Epithelial cell of proximal tubule (primary cell): ENCODE measurements around the gene IDI1. TPM values are rescaled to one million over a fixed set of nuclear protein-coding genes. Genes with fewer than 3 reads are reported as not detected.
"Not testable (repeated sequence)": the region's sequence is repeated elsewhere in the genome, so short reads cannot be mapped to it uniquely, and the experiment has no call there.

Source experiments
- DNase-seq: peaks from one replicate; pipeline ENCODE4 v3.0.0-alpha.2; 2011; ENCODE audit warnings: low read depth
- H3K4me3 ChIP-seq: 2 replicates; pipeline ENCODE4 v1.5.1; 2011; ENCODE audit warnings: low read depth, mild to moderate bottlenecking, low read length
- total RNA-seq: library from RNA; depleted of rRNA; stranded (reverse); fragments of >200 nt; gene quantifications from 2 replicates; pipeline ENCODE4 v1.2.3, GENCODE V29; 2015
- TF ChIP-seq, protein P1 (sequence below): conservative IDR thresholded peaks from 2 replicates; pipeline ENCODE4 v1.5.1; 2012; ENCODE audit warnings: low read depth, mild to moderate bottlenecking, low read length

IDI1 gene
- total RNA-seq, 1 donor from 2014 or later, result 40.7 TPM

DNA sequence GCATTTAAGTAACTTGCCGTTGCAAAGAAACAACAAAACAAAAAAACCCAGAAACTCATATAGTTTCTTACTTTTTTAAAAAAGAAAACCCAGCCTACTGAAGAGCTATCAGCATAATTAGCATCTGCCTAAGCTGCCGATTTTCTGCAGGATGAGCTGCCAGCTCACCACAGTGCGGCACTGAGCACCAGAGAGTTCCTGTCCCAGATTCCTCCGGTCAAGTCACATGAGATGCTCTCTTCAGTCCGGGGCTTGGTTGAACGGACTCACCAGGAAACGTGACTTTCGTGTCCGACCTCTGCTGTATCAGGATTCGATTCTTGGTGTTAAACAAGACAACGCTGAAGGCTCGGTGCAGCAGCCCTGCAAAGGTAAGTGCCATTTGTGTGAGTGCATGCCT, 26.5 kb downstream of the IDI1 start:
- TF ChIP-seq, protein P1, sequence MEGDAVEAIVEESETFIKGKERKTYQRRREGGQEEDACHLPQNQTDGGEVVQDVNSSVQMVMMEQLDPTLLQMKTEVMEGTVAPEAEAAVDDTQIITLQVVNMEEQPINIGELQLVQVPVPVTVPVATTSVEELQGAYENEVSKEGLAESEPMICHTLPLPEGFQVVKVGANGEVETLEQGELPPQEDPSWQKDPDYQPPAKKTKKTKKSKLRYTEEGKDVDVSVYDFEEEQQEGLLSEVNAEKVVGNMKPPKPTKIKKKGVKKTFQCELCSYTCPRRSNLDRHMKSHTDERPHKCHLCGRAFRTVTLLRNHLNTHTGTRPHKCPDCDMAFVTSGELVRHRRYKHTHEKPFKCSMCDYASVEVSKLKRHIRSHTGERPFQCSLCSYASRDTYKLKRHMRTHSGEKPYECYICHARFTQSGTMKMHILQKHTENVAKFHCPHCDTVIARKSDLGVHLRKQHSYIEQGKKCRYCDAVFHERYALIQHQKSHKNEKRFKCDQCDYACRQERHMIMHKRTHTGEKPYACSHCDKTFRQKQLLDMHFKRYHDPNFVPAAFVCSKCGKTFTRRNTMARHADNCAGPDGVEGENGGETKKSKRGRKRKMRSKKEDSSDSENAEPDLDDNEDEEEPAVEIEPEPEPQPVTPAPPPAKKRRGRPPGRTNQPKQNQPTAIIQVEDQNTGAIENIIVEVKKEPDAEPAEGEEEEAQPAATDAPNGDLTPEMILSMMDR, result no peak
- no peak overlapping the region for H3K4me3 ChIP-seq
- DNase-seq, result no peak

DNA sequence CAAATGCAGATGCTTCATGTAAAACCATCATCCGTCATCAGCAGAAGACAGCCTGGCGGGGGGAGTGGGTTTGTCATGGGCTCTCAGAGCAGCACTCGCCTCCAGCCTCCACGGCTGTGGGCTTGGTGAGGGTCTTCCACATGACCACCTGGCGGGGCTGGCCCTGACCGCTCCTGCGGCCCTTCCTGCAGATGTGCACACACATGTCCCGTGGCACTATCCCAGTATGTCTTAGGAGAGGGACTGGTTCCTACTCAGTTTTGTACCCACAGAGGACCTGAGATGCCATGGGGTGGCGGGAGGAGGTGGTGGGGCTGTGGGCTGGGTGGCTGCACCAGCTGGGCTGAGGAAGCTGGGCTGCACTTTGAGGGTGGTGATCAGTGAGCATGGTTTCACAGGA, 28.0 kb downstream of the IDI1 start:
- no peak overlapping the region for H3K4me3 ChIP-seq
- TF ChIP-seq, protein P1, result no peak
- DNase-seq, result no peak

DNA sequence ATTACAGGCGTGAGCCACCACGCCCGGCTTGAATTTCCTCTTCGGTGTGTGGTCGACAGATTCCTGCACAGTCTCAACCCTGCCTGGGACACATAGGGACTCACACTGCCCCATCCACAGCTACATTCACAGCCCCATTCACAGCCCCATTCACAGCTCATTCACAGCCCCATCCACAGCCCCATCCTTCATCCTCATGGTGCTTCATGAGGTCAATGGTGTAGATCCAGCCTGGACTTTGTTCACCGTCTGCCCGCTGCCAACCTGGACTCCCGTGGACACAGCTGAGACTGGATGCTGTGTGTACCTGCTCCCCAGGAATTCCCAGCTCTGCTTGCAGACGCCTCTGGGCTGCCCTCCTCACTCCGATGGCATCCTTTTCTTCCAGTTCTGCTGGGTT, 28.5 kb downstream of the IDI1 start:
- H3K4me3 ChIP-seq, result no peak overlapping the region
- no peak for DNase-seq
- TF ChIP-seq, protein P1, result no peak

DNA sequence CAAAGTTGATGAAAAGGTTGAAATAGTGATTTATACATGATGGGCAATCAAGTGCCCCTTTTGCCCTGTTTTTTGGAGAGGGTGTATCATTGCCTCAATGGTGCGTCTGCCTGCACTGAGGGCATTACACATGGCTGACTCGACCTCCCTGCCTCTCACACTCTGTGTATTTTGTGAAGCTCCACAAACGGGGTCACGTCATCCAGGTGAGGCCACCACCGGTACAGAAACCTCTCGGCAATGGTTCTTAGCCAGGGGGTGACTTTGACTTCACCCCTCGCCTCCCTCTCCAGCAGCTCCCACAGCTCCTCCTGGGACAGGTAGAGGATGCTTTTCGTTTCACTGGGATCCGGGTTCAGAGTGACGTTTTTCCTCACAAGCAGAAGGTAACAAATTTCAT, 29.6 kb downstream of the IDI1 start:
- H3K4me3 ChIP-seq, result no peak overlapping the region
- TF ChIP-seq, protein P1, result no peak
- DNase-seq, result no peak

DNA sequence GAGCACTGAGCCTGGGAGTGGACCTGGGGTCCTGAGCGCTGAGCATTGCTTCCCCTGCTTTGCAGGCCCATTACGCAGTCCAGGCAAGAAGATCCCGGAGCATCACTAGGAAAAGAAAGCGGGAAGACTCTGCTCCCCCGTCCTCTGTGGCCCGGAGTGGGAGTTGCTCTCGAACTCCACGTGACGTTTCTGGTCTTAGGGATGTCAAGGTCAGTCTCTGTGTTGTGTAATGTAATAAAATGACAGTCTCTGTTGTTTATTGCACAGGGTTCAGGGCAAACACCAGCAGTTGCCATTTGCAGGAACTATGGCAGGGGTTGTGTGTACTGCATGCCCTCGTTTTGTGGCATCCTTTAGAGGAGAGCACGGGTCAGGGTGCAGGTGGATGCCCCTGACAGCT, 33.2 kb downstream of the IDI1 start:
- H3K4me3 ChIP-seq, result no peak overlapping the region
- TF ChIP-seq, protein P1, result no peak
- no peak for DNase-seq

DNA sequence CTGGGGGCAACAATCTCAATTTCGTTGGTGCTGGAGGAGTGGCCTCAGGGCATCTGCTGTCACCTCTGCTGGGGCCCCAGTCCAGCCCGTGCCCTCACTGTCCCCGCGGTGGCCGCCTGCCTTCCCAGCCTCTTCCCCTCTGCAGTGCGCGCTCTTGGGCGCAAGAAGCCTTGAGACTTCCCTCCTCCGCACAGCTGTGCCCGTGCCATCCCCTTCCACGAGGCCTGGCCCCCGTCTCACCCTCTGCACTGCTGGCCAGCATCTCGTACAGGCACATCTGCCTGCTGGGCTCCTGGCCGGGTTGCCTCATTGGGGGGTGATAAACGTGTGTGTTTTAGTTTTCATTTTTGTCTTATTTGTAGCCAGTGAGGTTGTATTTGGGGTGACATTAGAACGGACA, 37.2 kb downstream of the IDI1 start:
- no peak for DNase-seq
- H3K4me3 ChIP-seq, result no peak overlapping the region
- TF ChIP-seq, protein P1, result no peak

DNA sequence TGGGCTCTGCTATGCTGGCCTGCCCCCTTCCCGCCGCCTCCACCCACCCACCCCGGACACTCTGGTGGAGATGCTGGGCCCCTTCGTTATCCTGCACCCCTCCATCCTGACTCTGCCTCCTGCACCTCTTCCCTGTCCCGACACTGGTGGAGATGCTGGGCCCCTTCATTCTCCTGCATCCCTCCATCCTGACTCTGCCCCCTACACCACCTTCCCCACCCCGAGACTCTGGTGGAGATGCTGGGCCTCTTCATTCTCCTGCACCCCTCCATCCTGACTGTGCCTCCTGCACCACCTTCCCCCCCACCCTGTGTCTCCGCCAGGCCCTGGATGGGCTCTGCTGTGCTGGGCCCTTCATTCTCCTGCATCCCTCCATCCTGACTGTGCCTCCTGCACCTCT, 38.2 kb downstream of the IDI1 start:
- DNase-seq, result no peak
- TF ChIP-seq, protein P1, result no peak
- H3K4me3 ChIP-seq, result no peak overlapping the region

DNA sequence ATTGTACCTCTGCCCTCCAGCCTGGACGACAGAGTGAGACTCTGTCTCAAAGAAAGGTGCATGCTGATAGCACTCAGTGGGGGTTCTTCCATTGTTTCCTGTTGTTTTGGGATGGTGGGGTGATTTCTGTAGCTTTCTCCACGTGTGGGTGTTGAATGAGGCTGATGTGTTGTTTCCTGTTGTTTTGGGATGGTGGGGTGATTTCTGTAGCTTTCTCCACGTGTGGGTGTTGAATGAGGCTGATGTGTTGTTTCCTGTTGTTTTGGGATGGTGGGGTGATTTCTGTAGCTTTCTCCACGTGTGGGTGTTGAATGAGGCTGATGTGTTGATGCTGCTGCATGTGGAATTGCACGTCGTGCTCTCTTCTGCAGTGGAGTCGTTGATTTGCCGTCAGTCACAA, 39.0 kb downstream of the IDI1 start:
- H3K4me3 ChIP-seq, DNase-seq: not testable (repeated sequence)
